ENCODE measurements around the gene AUH.
"Not testable (repeated sequence)": the region's sequence is repeated elsewhere in the genome, so short reads cannot be mapped to it uniquely, and the experiment has no call there.

The AUH gene

DNA sequence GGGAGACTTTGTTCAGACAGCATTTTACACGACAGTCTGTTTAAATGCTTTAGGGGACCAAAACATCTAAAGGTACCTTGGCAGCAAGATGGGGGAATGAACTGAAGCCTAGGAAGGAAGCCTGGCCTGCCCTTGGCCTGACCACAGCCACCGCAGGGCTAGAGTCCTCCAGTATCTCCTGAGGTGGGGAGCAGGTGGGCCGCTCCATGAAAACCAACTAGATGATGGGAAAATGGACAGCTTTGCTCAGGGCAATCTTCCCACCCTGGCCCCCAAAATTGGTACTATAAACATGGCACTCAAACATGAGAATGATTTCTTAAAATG lies 153.3 kb downstream of the AUH start:
- DNase-seq (ENCODE audit: low read depth), result no peak

DNA sequence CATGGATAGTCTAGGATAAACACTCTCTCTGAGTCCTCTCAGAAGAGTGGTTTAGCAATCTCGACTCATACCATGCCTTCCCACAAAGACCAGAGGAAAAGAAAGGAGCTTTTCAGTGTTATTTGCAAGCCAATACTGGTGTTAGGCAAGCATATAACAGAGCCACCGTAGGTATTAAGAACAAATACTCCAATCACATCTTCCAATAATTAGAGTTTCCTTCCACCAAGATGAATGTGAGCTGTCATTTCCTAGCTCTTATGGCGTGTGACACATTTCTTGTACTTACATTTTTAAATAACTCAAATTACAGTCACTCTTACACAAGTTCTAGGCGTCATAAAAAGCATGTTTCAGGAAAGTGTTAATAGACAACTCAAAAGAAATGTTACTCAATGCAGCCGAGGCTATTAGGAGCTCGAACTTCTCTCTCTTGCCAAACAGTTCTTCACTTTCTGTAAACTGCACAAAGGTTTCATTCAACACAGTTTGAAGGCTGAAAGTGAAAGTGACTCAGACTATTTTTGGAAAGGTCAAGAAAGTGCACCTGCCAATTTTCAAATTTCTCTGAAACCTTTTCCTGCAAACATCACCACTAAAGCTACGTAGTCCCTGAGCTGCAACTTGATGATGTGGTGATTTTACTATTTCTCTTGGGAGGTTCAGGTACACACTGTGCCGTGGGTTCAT lies 153.8 kb downstream of the AUH start:
- peak; percentile 65 for DNase-seq (ENCODE audit: low read depth)

- DNase-seq (ENCODE audit: low read depth), result no peak
Measured at GRCh38 chr9:91207397-91207728, 154.4 kb downstream of the AUH start.

DNA sequence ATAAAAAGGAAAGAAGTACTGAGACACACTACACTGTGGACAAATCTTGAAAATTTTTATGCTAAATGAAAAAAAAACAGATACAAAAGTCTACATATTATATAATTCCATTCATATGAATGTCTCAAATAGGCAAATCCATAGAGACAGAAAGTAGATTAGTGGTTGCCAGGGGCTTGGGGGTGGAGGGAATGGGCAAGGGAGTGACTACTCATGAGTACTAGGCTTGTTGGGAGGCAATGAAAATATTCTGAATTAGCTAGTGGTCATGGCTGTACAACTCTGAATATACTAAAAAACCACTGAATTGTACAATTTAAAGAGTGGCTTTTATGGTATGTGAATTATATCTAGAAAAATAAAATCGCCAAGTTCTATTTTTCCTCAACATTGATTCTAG lies 154.9 kb downstream of the AUH start:
- DNase-seq (ENCODE audit: low read depth), result no peak

- DNase-seq (ENCODE audit: low read depth), result no peak
Measured at GRCh38 chr9:91202736-91203283, 158.9 kb downstream of the AUH start.

GRCh38 chr9:91200692-91201336 lies 160.9 kb downstream of the AUH start:
- DNase-seq (ENCODE audit: low read depth), result no peak

- DNase-seq (ENCODE audit: low read depth), result no peak
Measured at GRCh38 chr9:91199739-91200497, 161.8 kb downstream of the AUH start.

DNA sequence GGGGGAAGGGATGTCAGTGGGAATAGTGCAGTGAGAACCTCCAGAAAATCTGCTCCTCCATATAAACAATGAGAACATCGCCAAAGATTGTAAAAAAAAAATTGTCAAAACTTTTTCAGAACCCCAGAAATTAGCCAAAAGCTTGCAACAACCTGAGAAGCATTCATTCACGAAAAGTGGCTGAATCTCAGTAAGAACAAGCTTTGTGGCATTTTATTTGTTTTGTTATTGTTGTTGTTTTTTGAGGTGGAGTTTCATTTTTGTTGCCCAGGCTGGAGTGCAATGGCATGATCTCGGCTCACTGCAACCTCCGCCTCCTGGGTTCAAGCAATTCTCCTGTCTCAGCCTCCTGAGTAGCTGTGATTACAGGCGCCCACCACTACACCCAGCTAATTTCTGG lies 162.8 kb downstream of the AUH start:
- not testable (repeated sequence) for DNase-seq (ENCODE audit: low read depth)

GRCh38 chr9:91198405-91198804 lies 163.3 kb downstream of the AUH start:
- DNase-seq (ENCODE audit: low read depth), result no peak

DNA sequence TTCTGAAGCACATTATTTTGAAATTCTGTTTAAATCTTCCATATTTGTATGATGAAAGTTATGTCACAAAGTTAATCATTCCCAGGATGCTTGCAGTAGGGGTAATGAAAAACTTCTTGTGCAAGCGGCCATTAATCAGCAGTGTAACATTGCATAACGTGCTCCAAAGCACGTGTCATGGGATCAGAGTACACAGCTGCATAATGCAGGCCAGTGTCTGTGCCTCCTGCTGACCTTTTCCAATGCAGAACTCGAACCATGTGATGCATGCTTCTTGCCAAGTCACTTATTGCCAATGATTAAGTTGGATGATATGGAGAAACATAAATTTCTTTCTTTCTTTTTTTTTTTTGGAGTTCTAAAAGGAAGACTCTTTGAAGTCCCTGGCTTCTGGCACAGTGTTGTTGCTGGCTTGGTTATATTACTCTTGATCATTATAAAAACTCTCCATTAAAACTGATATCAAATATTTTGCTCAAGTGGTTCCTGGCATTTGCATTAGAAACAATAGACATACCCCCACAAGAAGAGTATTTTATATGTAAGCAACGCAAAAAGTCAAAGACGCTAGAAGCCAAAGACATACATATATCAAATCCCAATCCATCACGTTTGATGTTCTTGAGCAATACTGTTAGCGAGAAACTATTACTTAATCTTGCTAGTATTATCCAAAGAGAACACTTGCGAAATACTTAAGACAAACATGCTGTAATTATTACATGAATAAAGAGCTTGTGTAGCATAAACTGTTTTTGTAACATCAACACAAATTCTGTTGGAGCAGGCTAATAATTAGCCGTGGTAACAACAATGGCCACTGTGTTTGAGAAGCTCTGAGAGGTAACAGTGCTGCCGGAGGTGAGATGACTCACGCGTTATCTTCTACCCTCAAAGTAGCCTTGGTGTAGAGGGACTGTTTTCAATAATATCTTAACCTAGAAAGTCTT lies 164.2 kb downstream of the AUH start:
- DNase-seq (ENCODE audit: low read depth), result peak; percentile 99

GRCh38 chr9:91196103-91196950 lies 165.4 kb downstream of the AUH start:
- DNase-seq (ENCODE audit: low read depth), result no peak

DNA sequence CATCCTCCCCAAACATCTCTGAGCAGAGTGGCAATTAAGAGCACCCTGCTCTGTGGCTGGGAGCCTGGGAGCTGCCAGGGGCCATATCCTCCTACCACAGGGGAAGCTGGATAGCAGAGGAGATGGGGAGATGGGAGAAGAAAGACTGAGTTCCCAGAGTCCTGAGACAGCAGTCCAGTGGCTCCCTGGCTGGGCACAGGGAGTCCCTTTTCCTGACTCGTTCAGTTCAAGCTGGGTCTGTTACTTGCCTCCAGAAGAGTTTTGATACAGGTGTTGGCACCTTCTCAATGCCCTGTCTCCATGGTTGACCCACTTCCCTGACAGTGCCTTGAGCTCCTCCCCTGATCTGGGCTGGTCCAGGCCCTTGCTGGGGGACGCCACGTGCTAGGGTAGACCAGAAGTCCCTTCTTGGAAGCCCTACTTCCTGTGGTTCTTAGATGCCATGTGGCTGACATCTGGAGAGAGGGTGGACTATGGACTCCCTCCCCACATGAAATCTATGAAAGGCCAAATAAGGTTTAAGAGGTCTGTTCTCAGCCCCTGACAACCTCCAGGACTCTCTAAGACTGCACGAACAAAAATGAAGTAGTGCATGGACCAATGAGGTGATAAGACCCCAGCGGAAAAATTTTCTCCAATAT lies 166.2 kb downstream of the AUH start:
- no peak for DNase-seq (ENCODE audit: low read depth)

DNA sequence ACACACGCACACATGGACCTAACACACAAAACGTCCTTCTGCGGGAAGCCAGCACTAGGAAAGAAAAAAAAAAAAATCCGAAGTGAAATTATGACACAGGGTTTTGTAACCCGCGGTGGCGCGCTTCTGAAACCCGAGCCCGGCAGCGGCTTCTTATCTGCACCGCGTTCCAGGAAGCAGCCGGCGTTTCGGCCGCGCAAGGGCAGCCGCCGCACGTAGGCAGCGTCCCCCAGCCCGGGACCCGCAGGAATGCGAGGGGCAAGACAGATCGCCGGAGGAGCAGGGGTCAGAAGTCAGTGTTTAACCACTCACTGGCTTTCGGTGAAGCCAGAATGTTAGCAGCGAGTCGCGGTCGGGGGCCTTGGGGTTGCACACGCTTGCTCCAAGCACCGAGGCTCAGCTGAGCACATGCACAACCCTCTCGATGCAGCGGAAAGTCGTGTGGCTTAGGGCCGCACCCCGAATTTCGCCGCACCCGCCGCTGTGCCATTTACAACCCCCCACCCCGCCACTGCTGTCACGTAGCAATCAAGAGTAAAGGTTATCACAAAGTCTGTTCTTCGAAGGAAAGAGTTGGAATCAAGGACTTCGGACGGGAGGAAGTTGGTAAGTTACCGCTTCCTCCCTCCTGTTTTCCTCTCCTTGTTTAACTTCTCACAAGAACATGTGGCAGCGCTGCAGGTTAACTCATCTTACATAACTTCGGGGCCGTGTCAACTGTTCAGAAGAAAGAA lies 167.9 kb downstream of the AUH start:
- peak; percentile 95 for DNase-seq (ENCODE audit: low read depth)

GRCh38 chr9:91193087-91193657 lies 168.5 kb downstream of the AUH start:
- DNase-seq (ENCODE audit: low read depth), result peak; percentile 99

- DNase-seq (ENCODE audit: low read depth), result peak; percentile 32
Measured at GRCh38 chr9:91192381-91193086, 169.2 kb downstream of the AUH start.

GRCh38 chr9:91191411-91192380 lies 170.0 kb downstream of the AUH start:
- DNase-seq (ENCODE audit: low read depth), result no peak

GRCh38 chr9:91190062-91190461 lies 171.7 kb downstream of the AUH start:
- no peak for DNase-seq (ENCODE audit: low read depth)

Data from fibroblast of gingiva (primary cell).